ENCODE results near the gene UTS2B. TPM values are rescaled to one million over a fixed set of nuclear protein-coding genes. Genes with fewer than 3 reads are reported as not detected.

The UTS2B gene
- total RNA-seq, 1 donor from 2014 or later: 0.65 TPM

GRCh38 chr3:191331388-191331787, 1.1 kb upstream of the UTS2B start:
- intact Hi-C loops (cut with DNase I): loop anchor here (5.0 kb wide), 1 partner anchor 36 kb away; no protein-coding TSS in a partner anchor
- DNase-seq (ENCODE audit: missing footprints) (no peak), ATAC-seq (no peak)

DNA sequence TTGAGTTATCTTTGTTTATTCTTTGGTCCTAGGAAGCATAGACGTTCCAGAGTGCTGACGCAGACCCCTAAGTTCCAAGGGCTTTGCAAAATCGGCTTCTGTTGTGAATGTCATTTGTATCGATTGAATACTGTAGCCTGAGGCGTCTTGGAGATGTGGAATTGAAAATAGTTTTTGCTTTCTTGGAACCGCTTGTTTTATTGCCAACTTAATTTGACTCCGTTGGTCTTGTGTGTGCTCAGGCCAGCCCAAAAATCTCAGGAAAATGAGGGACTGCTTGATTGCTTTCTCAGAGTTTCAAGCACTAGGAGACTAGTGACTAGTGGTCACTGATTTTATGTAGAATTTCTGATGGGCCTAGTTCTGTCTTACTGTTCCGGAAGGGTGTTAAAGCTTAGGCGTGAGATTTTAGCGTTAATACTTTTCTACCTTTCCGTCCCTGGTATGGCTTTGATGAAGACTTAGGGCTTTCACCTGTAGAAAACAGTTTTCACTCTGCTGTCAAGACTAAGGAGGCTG, 263 bp upstream of the UTS2B start:
- intact Hi-C loops (cut with DNase I): loop anchor here (5.0 kb wide), 1 partner anchor 37 kb away; no protein-coding TSS in a partner anchor
- DNase-seq (ENCODE audit: missing footprints): no peak
- peak; percentile 15 for ATAC-seq

GRCh38 chr3:191328962-191329653, 1.2 kb downstream of the UTS2B start, which contains the start of gene CCDC50:
TSS of gene CCDC50 (plus strand) at chr3:191329394. CDS start at chr3:191329675, 281 bp downstream.
- intact Hi-C loops (cut with DNase I): loop anchor here (10.0 kb wide), 1 partner anchor 84 kb away; no protein-coding TSS in a partner anchor
- ATAC-seq: peak; percentile 93
- peak; percentile 92 for DNase-seq (ENCODE audit: missing footprints)

DNA sequence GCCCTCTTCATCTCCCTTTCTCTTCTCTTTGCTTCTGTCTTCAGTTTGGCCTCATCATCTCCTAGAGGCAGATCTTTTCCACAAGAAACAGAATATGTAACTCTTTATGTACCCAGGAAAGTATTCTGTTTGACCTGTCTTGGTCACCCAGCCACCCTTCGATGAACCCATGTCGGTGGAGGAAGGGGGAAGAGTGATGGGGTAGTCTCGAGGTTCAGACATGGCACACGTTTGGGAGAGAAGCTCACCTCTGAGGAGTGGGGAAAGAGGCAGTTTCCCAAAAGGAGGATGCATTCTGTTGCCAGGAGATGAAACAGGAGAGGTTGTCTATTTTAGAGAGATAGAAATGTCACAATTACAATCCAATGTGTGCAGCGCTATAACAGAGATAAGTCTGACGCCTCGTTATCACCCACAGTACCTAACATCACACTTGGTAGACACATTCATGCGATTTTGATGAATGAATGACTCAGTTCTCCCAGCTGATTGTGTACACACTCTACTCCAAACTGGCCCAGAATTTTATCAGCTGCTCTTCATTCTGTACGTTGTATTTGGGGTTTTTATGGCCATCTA, 1.9 kb downstream of the UTS2B start:
- intact Hi-C loops (cut with DNase I): loop anchor here (10.0 kb wide), 1 partner anchor 84 kb away; no protein-coding TSS in a partner anchor
- ATAC-seq: no peak
- DNase-seq (ENCODE audit: missing footprints): no peak

DNA sequence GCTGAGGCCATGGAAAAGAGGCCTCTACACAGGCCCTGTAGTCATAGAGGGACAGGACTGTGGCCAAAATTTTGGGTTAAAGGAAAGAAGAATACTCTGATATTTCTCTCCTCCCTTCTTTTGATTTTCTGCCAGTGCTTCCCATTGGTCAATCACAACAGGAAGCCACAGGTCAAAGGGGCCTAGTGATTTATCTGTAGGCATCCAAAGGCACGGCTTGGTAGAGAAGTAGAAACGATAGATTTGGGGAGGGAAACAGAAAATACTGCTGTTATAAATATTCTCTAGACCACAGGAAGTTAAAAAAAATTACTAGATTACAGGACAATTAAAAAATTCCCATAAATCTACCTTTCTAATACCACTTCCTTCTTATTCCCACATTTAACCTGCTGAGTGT, 2.8 kb downstream of the UTS2B start:
- ATAC-seq (no peak), DNase-seq (ENCODE audit: missing footprints) (no peak)
- intact Hi-C loops (cut with DNase I): loop anchor here (10.0 kb wide), 1 partner anchor 83 kb away; no protein-coding TSS in a partner anchor

- intact Hi-C loops (cut with DNase I): loop anchor here (10.0 kb wide), 1 partner anchor 80 kb away; no protein-coding TSS in a partner anchor
- DNase-seq (ENCODE audit: missing footprints): no peak
- no peak for ATAC-seq
Measured at GRCh38 chr3:191324936-191325335, 5.4 kb downstream of the UTS2B start.

GRCh38 chr3:191321019-191321767, 9.1 kb downstream of the UTS2B start:
- intact Hi-C loops (cut with DNase I): loop anchor here (10.0 kb wide), 1 partner anchor 76 kb away; no protein-coding TSS in a partner anchor
- ATAC-seq (no peak), DNase-seq (ENCODE audit: missing footprints) (no peak)

DNA sequence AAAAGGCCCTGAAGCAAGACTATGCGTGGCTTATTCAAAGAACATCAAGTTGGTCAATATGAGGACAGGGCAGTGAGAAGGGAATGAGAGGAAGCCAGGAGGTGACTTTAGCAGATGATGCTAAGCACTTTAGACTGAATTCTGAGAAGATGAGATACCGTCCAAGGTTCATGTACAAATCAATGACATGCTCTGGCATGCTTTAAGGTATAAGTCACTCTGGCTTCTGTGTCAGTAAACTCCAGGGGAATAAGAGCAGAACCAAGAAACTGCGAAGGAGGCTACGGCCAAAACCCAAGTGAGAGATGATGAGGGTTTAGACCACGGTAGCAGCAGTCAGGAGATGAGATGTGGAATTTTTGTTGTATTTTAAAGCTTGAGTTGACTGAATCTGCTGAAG, 10.0 kb downstream of the UTS2B start:
- intact Hi-C loops (cut with DNase I): loop anchor here (10.0 kb wide), 1 partner anchor 76 kb away; no protein-coding TSS in a partner anchor
- no peak for DNase-seq (ENCODE audit: missing footprints)
- no peak for ATAC-seq

DNA sequence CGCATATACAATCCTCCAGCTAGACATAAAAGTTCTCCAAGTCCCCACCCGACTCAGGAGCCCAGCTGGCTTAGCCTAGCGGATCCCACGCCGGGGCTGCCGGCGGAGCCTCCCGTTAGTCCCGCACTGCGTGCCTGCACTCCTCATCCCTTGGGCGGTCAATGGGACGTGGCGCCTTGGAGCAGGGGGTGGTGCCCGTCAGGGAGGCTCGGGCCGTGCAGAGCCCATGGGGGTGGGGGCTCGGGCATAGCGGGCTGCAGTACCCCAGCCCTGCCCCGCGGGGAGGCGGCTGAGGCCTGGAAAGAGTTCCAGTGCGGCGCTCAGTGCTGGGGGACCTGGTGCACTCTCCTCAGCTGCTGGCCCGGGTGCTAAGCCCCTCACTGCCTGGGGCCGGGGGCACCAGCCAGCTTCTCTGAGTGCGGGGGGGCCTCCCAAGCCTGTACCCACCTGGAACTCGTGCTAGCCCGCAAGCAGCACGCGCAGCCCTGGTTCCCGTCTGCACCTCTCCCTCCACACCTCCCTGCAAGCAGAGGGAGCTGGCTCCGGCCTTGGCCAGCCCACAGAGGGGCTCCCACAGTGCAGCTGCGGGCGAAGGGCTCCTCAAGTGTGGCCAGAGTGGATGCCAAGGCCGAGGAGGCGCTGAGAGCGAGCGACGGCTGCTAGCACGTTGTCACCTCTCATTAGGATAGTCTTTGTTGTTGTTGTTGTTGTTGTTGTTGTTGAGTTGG, 13.3 kb downstream of the UTS2B start:
- no peak for ATAC-seq
- intact Hi-C loops (cut with DNase I): no loop called here
- no peak for DNase-seq (ENCODE audit: missing footprints)

- ATAC-seq: no peak
- no peak for DNase-seq (ENCODE audit: missing footprints)
- intact Hi-C loops (cut with DNase I): no loop called here
Measured at GRCh38 chr3:191314109-191314728, 16.1 kb downstream of the UTS2B start.

DNA sequence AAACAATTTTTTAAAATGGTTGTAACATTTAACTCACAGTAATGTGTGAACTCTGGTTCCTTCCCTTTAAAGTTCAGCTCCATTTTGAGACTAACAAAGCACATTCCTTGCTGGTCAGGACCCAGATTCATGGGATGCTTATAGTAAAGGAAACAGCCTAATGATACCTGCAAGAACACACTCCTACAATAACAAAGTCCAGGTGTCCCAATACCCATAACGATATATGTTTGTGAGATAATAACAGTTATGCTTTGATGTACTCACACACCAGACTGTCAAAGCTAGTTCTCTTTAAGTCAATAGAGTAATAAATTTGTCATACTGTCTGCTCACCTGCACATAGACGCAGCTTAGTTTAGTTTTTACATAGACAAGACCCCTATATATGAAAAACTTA, 17.0 kb downstream of the UTS2B start:
- intact Hi-C loops (cut with DNase I): no loop called here
- no peak for DNase-seq (ENCODE audit: missing footprints)
- ATAC-seq: no peak

GRCh38 chr3:191307341-191307740, 23.0 kb downstream of the UTS2B start:
- DNase-seq (ENCODE audit: missing footprints) (no peak), ATAC-seq (no peak)
- intact Hi-C loops (cut with DNase I): no loop called here

- intact Hi-C loops (cut with DNase I): no loop called here
- ATAC-seq (no peak), DNase-seq (ENCODE audit: missing footprints) (no peak)
Measured at GRCh38 chr3:191306428-191306827, 23.9 kb downstream of the UTS2B start.

DNA sequence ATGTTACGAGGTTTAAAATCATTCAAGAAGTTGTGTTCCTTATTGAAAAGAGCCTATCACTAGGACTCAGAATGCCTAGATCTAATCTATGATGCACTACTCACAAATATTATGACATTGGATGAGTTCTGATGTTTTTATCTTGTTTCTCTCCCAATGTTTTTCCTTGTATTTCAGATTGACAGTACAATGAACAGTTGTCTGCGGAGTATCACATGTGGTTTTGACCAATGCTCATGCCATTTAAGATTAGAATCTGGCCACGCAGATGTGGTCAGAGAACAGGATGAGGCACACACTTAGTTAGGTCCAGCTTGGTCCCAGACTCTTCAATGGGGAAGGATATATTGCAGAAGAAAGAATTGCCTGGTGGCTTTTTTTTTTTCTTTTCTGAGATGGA, 26.7 kb downstream of the UTS2B start:
- no peak for DNase-seq (ENCODE audit: missing footprints)
- intact Hi-C loops (cut with DNase I): no loop called here
- no peak for ATAC-seq

DNA sequence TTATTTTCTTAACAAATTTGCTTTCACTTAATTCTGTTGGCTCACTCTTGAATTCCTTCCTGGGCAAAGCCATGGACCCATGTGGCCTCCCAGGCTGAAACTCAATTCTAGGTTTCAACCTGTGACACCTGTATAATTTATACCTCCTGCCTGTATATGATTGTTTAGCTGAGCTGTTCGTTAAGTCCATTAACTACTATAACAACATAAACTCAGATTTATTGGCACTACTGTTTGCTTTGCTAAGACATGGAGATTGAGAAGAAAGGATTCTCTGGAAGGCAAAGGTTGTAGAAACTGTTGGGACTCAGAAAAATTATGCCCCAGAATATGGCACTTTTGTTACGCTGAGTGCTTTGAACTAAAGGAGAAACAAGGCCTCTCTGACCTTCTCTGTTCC, 27.9 kb downstream of the UTS2B start:
- intact Hi-C loops (cut with DNase I): no loop called here
- no peak for ATAC-seq
- no peak for DNase-seq (ENCODE audit: missing footprints)

GRCh38 chr3:191301782-191302411, 28.4 kb downstream of the UTS2B start:
- DNase-seq (ENCODE audit: missing footprints): no peak
- intact Hi-C loops (cut with DNase I): no loop called here
- ATAC-seq: no peak

- no peak for DNase-seq (ENCODE audit: missing footprints)
- intact Hi-C loops (cut with DNase I): no loop called here
- ATAC-seq: no peak
Measured at GRCh38 chr3:191301017-191301416, 29.3 kb downstream of the UTS2B start.

DNA sequence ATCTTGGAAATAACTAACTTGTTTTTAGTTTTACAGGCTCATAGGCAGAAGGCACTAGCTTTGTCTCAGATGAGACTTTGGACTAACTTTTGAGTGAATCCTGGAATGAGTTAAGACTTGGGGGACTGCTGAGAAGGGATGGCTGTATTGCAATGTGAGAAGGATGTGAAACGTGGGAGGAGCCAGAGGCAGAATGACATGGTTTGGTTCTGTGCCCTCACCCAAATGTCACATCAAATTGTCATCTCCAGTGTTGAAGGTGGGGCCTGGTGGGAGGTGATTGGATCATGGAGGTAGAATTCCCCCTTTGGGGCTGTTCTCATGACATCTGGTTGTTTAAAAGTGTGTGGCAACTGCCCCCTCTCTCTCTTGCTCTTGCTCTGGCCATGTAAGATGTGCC, 29.9 kb downstream of the UTS2B start:
- DNase-seq (ENCODE audit: missing footprints) (no peak), ATAC-seq (no peak)
- intact Hi-C loops (cut with DNase I): no loop called here

Data from Right ventricle myocardium inferior (tissue), 1 donor.